IMR-90 (cell line): ENCODE data around the gene SYNGR1. TPM values are rescaled to one million over a fixed set of nuclear protein-coding genes. Genes with fewer than 3 reads are reported as not detected.

Experiments used
- ATAC-seq: fragments of 200-7000 bp; cut with Tn5 transposase; 2 replicates; pipeline ENCODE4 v1.9.1; 2020; ENCODE audit warnings: low read depth, mild to moderate bottlenecking, moderate library complexity
- BruUV-seq: library from RNA; stranded (reverse); fragments of 400-500 nt; replicated peaks from 2 replicates; lab custom pipeline; 2021; lab: Mats Ljungman, UMichigan
- CTCF ChIA-PET: fragments of 300-600 bp; formaldehyde crosslinking; extraction: SDS; loops from one replicate; lab custom pipeline; 2021; ENCODE audit warnings: antibody characterized with exemption; lab: Yijun Ruan, JAX
- POLR2A ChIA-PET: fragments of 300-600 bp; sonication (Branson Sonifier 250); formaldehyde crosslinking; loops from one replicate; lab custom pipeline; 2022; ENCODE audit warnings: antibody characterized with exemption; ENCODE audit not compliant: unreplicated experiment; lab: Charles Lee
- DNase-seq: peaks from one replicate; pipeline ENCODE4 v3.0.0; 2013
- H2AFZ ChIP-seq: replicated peaks from 2 replicates; pipeline ENCODE3; 2013; ENCODE audit warnings: low read length, mild to moderate bottlenecking; ENCODE audit not compliant: poor library complexity
- H2AK5ac ChIP-seq: 2 replicates; pipeline ENCODE4 v1.6.1; 2013; ENCODE audit warnings: low read depth, low read length, inconsistent platforms
- H2AK9ac ChIP-seq: replicated peaks from 2 replicates; pipeline ENCODE3; 2013; ENCODE audit warnings: mild to moderate bottlenecking, low read depth, low read length, moderate library complexity; ENCODE audit not compliant: poor library complexity
- H2BK120ac ChIP-seq: 2 replicates; pipeline ENCODE4 v1.6.1; 2013; ENCODE audit warnings: low read depth, low read length, inconsistent platforms
- H2BK15ac ChIP-seq: 3 replicates; pipeline ENCODE4 v1.6.1; 2013; ENCODE audit warnings: low read depth, low read length, inconsistent platforms
- H2BK20ac ChIP-seq: 2 replicates; pipeline ENCODE4 v1.6.1; 2013; ENCODE audit warnings: low read depth, mild to moderate bottlenecking, inconsistent platforms, low read length, moderate library complexity
- H2BK5ac ChIP-seq: 2 replicates; pipeline ENCODE4 v1.6.1; 2013; ENCODE audit warnings: mild to moderate bottlenecking, low read depth, low read length, inconsistent platforms; ENCODE audit not compliant: poor library complexity, severe bottlenecking
- H3K14ac ChIP-seq: replicated peaks from 2 replicates; pipeline ENCODE4 v1.6.1; 2013; ENCODE audit warnings: low read depth, low read length, inconsistent platforms
- H3K18ac ChIP-seq: 2 replicates; pipeline ENCODE4 v1.6.1; 2013; ENCODE audit warnings: low read depth, low read length, control low read depth
- H3K23ac ChIP-seq: 2 replicates; pipeline ENCODE4 v1.6.1; 2013; ENCODE audit warnings: low read depth, low read length, inconsistent platforms
- H3K27ac ChIP-seq: 2 replicates; pipeline ENCODE4 v1.5.1; 2013; ENCODE audit warnings: mild to moderate bottlenecking, control low read depth, low read length; ENCODE audit not compliant: insufficient read depth
- H3K27me3 ChIP-seq: 2 replicates; pipeline ENCODE4 v1.6.1; 2013; ENCODE audit warnings: low read length; ENCODE audit not compliant: control insufficient read depth, insufficient read depth
- H3K36me3 ChIP-seq: 2 replicates; pipeline ENCODE4 v1.6.1; 2013; ENCODE audit warnings: low read length, mixed read lengths; ENCODE audit not compliant: control insufficient read depth, insufficient read depth
- H3K4ac ChIP-seq: 2 replicates; pipeline ENCODE4 v1.6.1; 2013; ENCODE audit warnings: low read depth, low read length, inconsistent platforms
- H3K4me1 ChIP-seq: 2 replicates; pipeline ENCODE4 v1.6.1; 2013; ENCODE audit warnings: low read length, mixed read lengths; ENCODE audit not compliant: control insufficient read depth, insufficient read depth
- H3K4me2 ChIP-seq: 2 replicates; pipeline ENCODE4 v1.6.1; 2013; ENCODE audit warnings: low read depth, mild to moderate bottlenecking, control low read depth, low read length, moderate library complexity
- H3K4me3 ChIP-seq: 2 replicates; pipeline ENCODE4 v1.5.1; 2013; ENCODE audit warnings: low read depth, mild to moderate bottlenecking, control low read depth, low read length, moderate library complexity; ENCODE audit not compliant: insufficient read depth
- H3K56ac ChIP-seq: 2 replicates; pipeline ENCODE4 v1.6.1; 2013; ENCODE audit warnings: low read length, inconsistent platforms; ENCODE audit not compliant: insufficient read depth; ENCODE audit errors: extremely low read depth
- H3K79me1 ChIP-seq, 2 experiments: 2 replicates each; pipeline ENCODE4 v1.6.1; 2013; ENCODE audit warnings: low read length in 2 of 2, inconsistent platforms in 1 of 2, low read depth in 1 of 2
- H3K9ac ChIP-seq: 2 replicates; pipeline ENCODE4 v1.6.1; 2013; ENCODE audit warnings: low read depth, low read length, control low read depth
- H3K9me1 ChIP-seq: 2 replicates; pipeline ENCODE4 v1.6.1; 2013; ENCODE audit warnings: low read length, inconsistent platforms; ENCODE audit not compliant: insufficient read depth
- H3K9me3 ChIP-seq: 2 replicates; pipeline ENCODE4 v1.6.1; 2013; ENCODE audit warnings: low read length; ENCODE audit not compliant: control insufficient read depth, insufficient read depth
- H4K20me1 ChIP-seq: 2 replicates; pipeline ENCODE4 v1.6.1; 2013; ENCODE audit warnings: low read length, inconsistent platforms; ENCODE audit not compliant: insufficient read depth
- H4K5ac ChIP-seq: 2 replicates; pipeline ENCODE4 v1.6.1; 2013; ENCODE audit warnings: mild to moderate bottlenecking, low read depth, low read length, control low read depth
- H4K8ac ChIP-seq, 2 experiments: 2 replicates each; pipeline ENCODE4 v1.6.1; 2013; ENCODE audit warnings: low read depth in 2 of 2, low read length in 2 of 2, control low read depth in 1 of 2, inconsistent platforms in 1 of 2
- H4K91ac ChIP-seq: 2 replicates; pipeline ENCODE4 v1.6.1; 2013; ENCODE audit warnings: low read depth, low read length, inconsistent platforms; ENCODE audit not compliant: insufficient read depth
- BHLHE40 ChIP-seq: fragments of 150-350 bp; IDR thresholded peaks from 2 replicates; pipeline ENCODE4 v1.6.1; 2016; ENCODE audit warnings: mild to moderate bottlenecking, low read depth, low read length
- CHD1 ChIP-seq: IDR thresholded peaks from 2 replicates; pipeline ENCODE4 v1.6.1; 2012; ENCODE audit warnings: low read depth, low read length, improper control_type of control experiment
- CTCF ChIP-seq: conservative IDR thresholded peaks from 2 replicates; pipeline ENCODE4 v1.5.1; 2012; ENCODE audit warnings: mild to moderate bottlenecking, low read depth, low read length, improper control_type of control experiment
- MAFK ChIP-seq: IDR thresholded peaks from 2 replicates; pipeline ENCODE4 v1.6.1; 2012; ENCODE audit warnings: low read depth, low read length, improper control_type of control experiment
- MAZ ChIP-seq: IDR thresholded peaks from 2 replicates; pipeline ENCODE4 v1.6.1; 2012; ENCODE audit warnings: low read depth, mild to moderate bottlenecking, low read length, improper control_type of control experiment, moderate library complexity, borderline replicate concordance
- NFE2L2 ChIP-seq: fragments of 150-350 bp; IDR thresholded peaks from 2 replicates; pipeline ENCODE4 v1.6.1; 2016; ENCODE audit warnings: low read depth, mild to moderate bottlenecking, low read length
- POLR2A ChIP-seq: IDR thresholded peaks from 2 replicates; pipeline ENCODE4 v1.6.1; 2012; ENCODE audit warnings: mild to moderate bottlenecking, low read depth, low read length
- RAD21 ChIP-seq: IDR thresholded peaks from 2 replicates; pipeline ENCODE4 v1.6.1; 2012; ENCODE audit warnings: low read length, improper control_type of control experiment
- SMC3 ChIP-seq: fragments of 150-350 bp; IDR thresholded peaks from 2 replicates; pipeline ENCODE4 v1.6.1; 2016; ENCODE audit warnings: low read depth, mild to moderate bottlenecking, antibody characterized with exemption, low read length, moderate library complexity
- USF2 ChIP-seq: fragments of 150-350 bp; IDR thresholded peaks from 2 replicates; pipeline ENCODE4 v1.6.1; 2017; ENCODE audit warnings: mild to moderate bottlenecking, antibody characterized with exemption, low read length, low read depth
- WGBS, 2 experiments: methylation state at CpG; one replicate each; pipeline versions ENCODE4 v1.1.5 to v1.1.7; 2013; ENCODE audit warnings: missing lambda C conversion rate in 2 of 2; ENCODE audit not compliant: insufficient read length in 1 of 2; ENCODE audit errors: extremely low coverage in 2 of 2; 5-methylcytosine and 5-hydroxymethylcytosine counted together
- dilution Hi-C: fragments of 300-500 bp; cut with HindIII; formaldehyde crosslinking; loops from one replicate; pipeline ENCODE4 v1.14.3; 2018; ENCODE audit warnings: low sequenced_read_pairs; ENCODE audit not compliant: unreplicated experiment
- in situ Hi-C: fragments of 300-500 bp; cut with MboI; formaldehyde crosslinking; loops from 3 replicates; pipeline ENCODE4 v1.14.3; 2019; ENCODE audit warnings: low sequenced_read_pairs, inconsistent platforms, mixed read lengths
- intact Hi-C: fragments of 100-400 bp; cut with micrococcal nuclease; formaldehyde crosslinking; loops from 2 replicates; pipeline ENCODE4 v1.10.0; 2022
- polyA plus RNA-seq, 3 experiments: library from polyadenylated mRNA; depleted of rRNA; stranded (reverse); fragments of >200 nt; gene quantifications; 2 replicates each; pipeline ENCODE4 v1.2.3, GENCODE V29; 2012; ENCODE audit warnings: low replicate concordance in 1 of 3
- total RNA-seq: library from RNA; depleted of rRNA; stranded (reverse); fragments of >200 nt; gene quantifications from 2 replicates; pipeline ENCODE4 v1.2.3, GENCODE V29; 2012

Gene SYNGR1
- total and polyA plus RNA-seq, 2 of the 4 experiments (the other 2 are of a cell fraction) = 6.3 to 81.5 TPM

- POLR2A ChIA-PET = no interaction called here
- intact Hi-C loops = loop anchor here (5.0 kb wide), 1 partner anchor 173 kb away; no protein-coding TSS in a partner anchor
- ATAC-seq = no peak
These were observed 5.8 kb upstream of the SYNGR1 start for GRCh38 chr22:39344046-39344390.

More at GRCh38 chr22:39344046-39344390, 5.8 kb upstream of the SYNGR1 start:
- Histone ChIP-seq H3K9me1 (peaks cover 3% of the 10 kb centered on the region), H3K27ac (no peak overlapping the region), H2BK5ac (no peak overlapping the region), H2BK120ac (no peak overlapping the region), H2BK20ac (no peak overlapping the region), H2AFZ (no peak overlapping the region), H4K91ac (no peak overlapping the region), H3K23ac (no peak overlapping the region), H3K4me3 (no peak overlapping the region), H2AK9ac (no peak overlapping the region), H3K79me1 (peaks cover 0 to 3% of the 10 kb centered on the region in 2 experiments; a peak in 1 of 4 replicates), H3K56ac (no peak overlapping the region), H3K27me3 (no peaks in the 10 kb centered on the region; the same call in 1 of the 2 replicates), H3K4me2 (no peak overlapping the region), H4K8ac (no peak overlapping the region), H3K4me1 (peaks cover 10% of the 10 kb centered on the region), H3K18ac (no peak overlapping the region), H4K5ac (no peak overlapping the region), H3K9ac (no peak overlapping the region), H3K4ac (no peak overlapping the region), H3K36me3 (no peaks in the 10 kb centered on the region), H2AK5ac (no peak overlapping the region), H4K20me1 (no peaks in the 10 kb centered on the region), H3K9me3 (no peaks in the 10 kb centered on the region), H2BK15ac (no peak overlapping the region), H3K14ac (no peak overlapping the region)
- CTCF ChIA-PET = interaction anchor here (0.6 to 1.6 kb wide), 8 partner anchors 8 to 185 kb away, joined by 3 to 7 read pairs (median 5); partner anchors contain the start of gene RPL3
- in situ Hi-C loops = no loop called here
- no peak for DNase-seq
- dilution Hi-C loops = no loop called here
- TF ChIP-seq CTCF (no peak), MAFK (no peak), RAD21 (no peak), NFE2L2 (no peak), BHLHE40 (no peak), USF2 (no peak), MAZ (no peak), CHD1 (no peak), SMC3 (no peak), POLR2A (no peak)
- no TSS peak for BruUV-seq
- WGBS, 2 experiments = no CpG with 5 or more reads among the region's 8 CpGs
